HG02642 (cell line): Measurements from ENCODE around the gene FAT2.
"Not testable (repeated sequence)": the region's sequence is repeated elsewhere in the genome, so short reads cannot be mapped to it uniquely, and the experiment has no call there.

ENCODE experiments used
- ATAC-seq: cut with Tn5 transposase; IDR thresholded peaks from one replicate; pipeline ENCODE4 v1.9.1; 2021; ENCODE audit warnings: mild to moderate bottlenecking; ENCODE audit not compliant: unreplicated experiment, poor library complexity

The FAT2 gene

GRCh38 chr5:151612689-151613427 lies 21.7 kb upstream of the FAT2 start:
- peak; percentile 76 for ATAC-seq

GRCh38 chr5:151611127-151611775 lies 20.1 kb upstream of the FAT2 start:
- ATAC-seq = no peak

- no peak for ATAC-seq
Observed at GRCh38 chr5:151608522-151608921, 17.4 kb upstream of the FAT2 start.

- ATAC-seq = no peak
Observed at GRCh38 chr5:151607304-151607703, 16.2 kb upstream of the FAT2 start.

GRCh38 chr5:151605559-151605958 lies 14.4 kb upstream of the FAT2 start:
- ATAC-seq = no peak

- no peak for ATAC-seq
Observed at GRCh38 chr5:151602806-151603205, 11.7 kb upstream of the FAT2 start.

GRCh38 chr5:151601391-151601790 lies 10.3 kb upstream of the FAT2 start:
- ATAC-seq = no peak

- no peak for ATAC-seq
Observed at GRCh38 chr5:151600069-151600665, 9.0 kb upstream of the FAT2 start.

GRCh38 chr5:151598984-151599383 lies 7.9 kb upstream of the FAT2 start:
- no peak for ATAC-seq

GRCh38 chr5:151598549-151598948 lies 7.4 kb upstream of the FAT2 start:
- ATAC-seq = no peak

GRCh38 chr5:151597749-151598148 lies 6.6 kb upstream of the FAT2 start:
- ATAC-seq = no peak

GRCh38 chr5:151596828-151597539 lies 5.9 kb upstream of the FAT2 start:
- ATAC-seq = no peak

- ATAC-seq = no peak
Observed at GRCh38 chr5:151595411-151595826, 4.3 kb upstream of the FAT2 start.

GRCh38 chr5:151592855-151593408 lies 1.8 kb upstream of the FAT2 start:
- ATAC-seq = peak; percentile 73

- no peak for ATAC-seq
Observed at GRCh38 chr5:151589878-151590570, 1.1 kb downstream of the FAT2 start.

- ATAC-seq = no peak
Observed at GRCh38 chr5:151587796-151588555, 3.2 kb downstream of the FAT2 start.

GRCh38 chr5:151585970-151586369 lies 5.2 kb downstream of the FAT2 start:
- ATAC-seq = no peak

GRCh38 chr5:151585344-151585743 lies 5.8 kb downstream of the FAT2 start:
- not testable (repeated sequence) for ATAC-seq
